ENCODE measurements around the gene MFSD12. TPM values are rescaled to one million over a fixed set of nuclear protein-coding genes. Genes with fewer than 3 reads are reported as not detected.
A peak's percentile ranks its signal among the peaks of the same experiment; 100 is the strongest.

The MFSD12 gene
- 100 to 1,000 TPM in 1 of 2 donors, 10 to 100 TPM in 1; 85.6 to 112 TPM for total RNA-seq

GRCh38 chr19:3557461-3558248 lies at the start of gene MFSD12:
TSS of gene MFSD12 (minus strand) at chr19:3557586. CDS start at chr19:3557403, 183 bp downstream.
- peaks cover 16 to 25% of the 10 kb centered on the region in 2 donors for H3K4me1 ChIP-seq (ENCODE audit: control insufficient read depth in 1 of 2, low read depth in 2 of 2)
- peak; percentile 78 for DNase-seq (ENCODE audit: low spot score)
- no peaks in the 10 kb centered on the region for H3K9me3 ChIP-seq
- no peak for TF ChIP-seq CTCF (IDR thresholded peaks at IDR 0.05)
- peak within 1 kb of the TSS; percentile 80 for H3K4me3 ChIP-seq
- peak within 1 kb of the TSS; percentile 52 to 56 for H3K27ac ChIP-seq
- H3K36me3 ChIP-seq, result no peaks in the 10 kb centered on the region
- no peaks in the 10 kb centered on the region for H3K27me3 ChIP-seq (replicated peaks; ENCODE audit: insufficient read depth)
- peak; percentile 93 for ATAC-seq (ENCODE audit: insufficient number of reproducible peaks, low FRiP score, low read depth)

GRCh38 chr19:3606690-3607289 lies 49.4 kb upstream of the MFSD12 start, which contains the start of gene TBXA2R:
TSS of gene TBXA2R (minus strand) at chr19:3606875. CDS start at chr19:3600634, 6,241 bp downstream.
- Histone ChIP-seq H3K4me1 (ENCODE audit: control insufficient read depth in 1 of 2, low read depth in 2 of 2) (peaks cover 38 to 73% of the 10 kb centered on the region in 2 donors), H3K4me3 (peak within 1 kb of the TSS; percentile 87), H3K36me3 (peaks cover 5% of the 10 kb centered on the region), H3K27me3 (replicated peaks; ENCODE audit: insufficient read depth) (no peaks in the 10 kb centered on the region), H3K27ac (peak within 1 kb of the TSS; percentile 98 to 99), H3K9me3 (no peaks in the 10 kb centered on the region)
- ATAC-seq (ENCODE audit: insufficient number of reproducible peaks, low FRiP score, low read depth), result no peak
- no peak for TF ChIP-seq CTCF (IDR thresholded peaks at IDR 0.05)
- peak; percentile 52 for DNase-seq (ENCODE audit: low spot score)

GRCh38 chr19:3606174-3606689 lies 48.8 kb upstream of the MFSD12 start:
- peaks cover 43 to 79% of the 10 kb centered on the region in 2 donors for H3K4me1 ChIP-seq (ENCODE audit: control insufficient read depth in 1 of 2, low read depth in 2 of 2)
- DNase-seq (ENCODE audit: low spot score), result no peak
- H3K4me3 ChIP-seq, result peak overlapping the region; percentile 87
- no peaks in the 10 kb centered on the region for H3K27me3 ChIP-seq (replicated peaks; ENCODE audit: insufficient read depth)
- no peak for ATAC-seq (ENCODE audit: insufficient number of reproducible peaks, low FRiP score, low read depth)
- no peak for TF ChIP-seq CTCF (IDR thresholded peaks at IDR 0.05)
- H3K27ac ChIP-seq, result peak overlapping the region; percentile 98 to 99
- no peaks in the 10 kb centered on the region for H3K9me3 ChIP-seq
- no peaks in the 10 kb centered on the region for H3K36me3 ChIP-seq

GRCh38 chr19:3605770-3606169 lies 48.4 kb upstream of the MFSD12 start:
- peak overlapping the region; percentile 98 to 99 for H3K27ac ChIP-seq
- H3K4me3 ChIP-seq, result peak overlapping the region; percentile 87
- peaks cover 44 to 80% of the 10 kb centered on the region in 2 donors for H3K4me1 ChIP-seq (ENCODE audit: control insufficient read depth in 1 of 2, low read depth in 2 of 2)
- H3K27me3 ChIP-seq (replicated peaks; ENCODE audit: insufficient read depth), result no peaks in the 10 kb centered on the region
- H3K9me3 ChIP-seq, result no peaks in the 10 kb centered on the region
- no peak for TF ChIP-seq CTCF (IDR thresholded peaks at IDR 0.05)
- no peak for ATAC-seq (ENCODE audit: insufficient number of reproducible peaks, low FRiP score, low read depth)
- H3K36me3 ChIP-seq, result no peaks in the 10 kb centered on the region
- no peak for DNase-seq (ENCODE audit: low spot score)

GRCh38 chr19:3605361-3605760 lies 48.0 kb upstream of the MFSD12 start:
- no peaks in the 10 kb centered on the region for H3K9me3 ChIP-seq
- peak overlapping the region; percentile 87 for H3K4me3 ChIP-seq
- H3K4me1 ChIP-seq (ENCODE audit: control insufficient read depth in 1 of 2, low read depth in 2 of 2), result peaks cover 46 to 80% of the 10 kb centered on the region in 2 donors
- DNase-seq (ENCODE audit: low spot score) (no peak), ATAC-seq (ENCODE audit: insufficient number of reproducible peaks, low FRiP score, low read depth) (no peak)
- no peaks in the 10 kb centered on the region for H3K27me3 ChIP-seq (replicated peaks; ENCODE audit: insufficient read depth)
- H3K36me3 ChIP-seq, result peaks cover 2% of the 10 kb centered on the region
- TF ChIP-seq CTCF (IDR thresholded peaks at IDR 0.05), result no peak
- H3K27ac ChIP-seq, result peak overlapping the region; percentile 98 to 99

Data from thoracic aorta (tissue), 2 donors.